HG03135 (cell line): ENCODE results near the gene NCAPG2.

Source experiments
- ATAC-seq: cut with Tn5 transposase; IDR thresholded peaks from one replicate; pipeline ENCODE4 v1.9.1; 2021; ENCODE audit warnings: mild to moderate bottlenecking, moderate library complexity; ENCODE audit not compliant: unreplicated experiment

Gene NCAPG2

GRCh38 chr7:158704524-158705233, at the start of gene NCAPG2:
Gene NCAPG2, minus strand, starts transcription at chr7:158704804. Its CDS starts 2,905 bp downstream, at chr7:158701899.
- ATAC-seq: peak; percentile 96

DNA sequence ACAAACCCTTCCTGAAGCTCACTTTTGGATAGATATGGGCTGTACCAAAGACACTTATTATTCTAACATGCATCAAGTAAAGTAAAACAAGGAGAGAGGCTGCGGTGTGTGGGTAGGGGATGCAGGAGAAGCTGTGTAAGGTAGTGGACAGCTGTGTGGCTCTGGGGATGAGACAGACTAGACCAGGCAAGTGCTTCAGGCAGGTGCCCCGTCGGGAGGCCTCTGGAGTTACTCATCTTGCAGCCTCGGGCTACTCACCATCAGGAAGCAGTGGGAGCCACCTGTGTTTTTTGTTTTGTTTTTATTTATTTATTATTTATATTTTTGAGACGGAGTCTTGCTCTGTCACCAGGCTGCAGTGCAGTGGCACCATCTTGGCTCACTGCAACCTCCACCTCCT, 49.3 kb upstream of the NCAPG2 start:
- ATAC-seq: no peak

- no peak for ATAC-seq
These were observed 47.1 kb upstream of the NCAPG2 start for GRCh38 chr7:158751751-158752150.

GRCh38 chr7:158751199-158751598, 46.6 kb upstream of the NCAPG2 start:
- ATAC-seq: no peak

- no peak for ATAC-seq
These were observed 46.1 kb upstream of the NCAPG2 start for GRCh38 chr7:158750702-158751101.

DNA sequence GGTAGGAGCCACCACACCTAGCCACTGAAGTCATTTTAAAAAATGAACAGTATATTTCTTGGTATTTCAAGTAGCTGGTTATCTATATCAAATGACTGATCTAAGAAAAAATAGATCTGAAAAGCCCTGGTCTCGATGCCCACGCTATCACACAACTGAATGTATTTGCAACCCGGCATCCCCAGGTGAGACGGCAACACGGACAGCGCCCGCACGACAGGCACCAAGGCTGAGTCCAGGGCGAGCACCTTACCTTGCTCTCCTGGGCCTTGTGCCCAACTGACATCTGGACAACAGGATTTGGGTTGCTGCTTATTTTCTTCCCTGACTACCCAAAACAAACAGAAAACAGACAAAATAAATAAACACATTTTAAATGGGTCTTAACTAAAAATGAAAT, 44.8 kb upstream of the NCAPG2 start:
- ATAC-seq: no peak

GRCh38 chr7:158748335-158748734, 43.7 kb upstream of the NCAPG2 start:
- ATAC-seq: no peak

DNA sequence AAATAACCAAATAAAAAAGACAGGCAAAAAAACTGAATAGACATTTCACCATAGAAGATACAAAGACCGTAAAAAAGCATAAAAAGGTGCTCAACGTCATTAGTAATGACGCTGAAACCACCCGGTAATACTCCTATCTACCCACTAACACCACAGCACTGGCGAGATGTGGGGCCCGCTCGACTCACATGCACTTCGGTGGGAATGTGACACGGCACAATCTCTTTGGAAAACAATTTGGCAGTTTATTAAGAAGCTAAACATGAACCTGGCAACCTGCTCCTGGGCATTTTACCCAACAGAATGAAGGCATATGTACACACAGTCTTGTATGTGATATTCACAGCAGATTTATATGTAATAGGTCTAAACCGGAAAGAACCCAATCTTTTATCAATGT, 42.8 kb upstream of the NCAPG2 start:
- no peak for ATAC-seq

DNA sequence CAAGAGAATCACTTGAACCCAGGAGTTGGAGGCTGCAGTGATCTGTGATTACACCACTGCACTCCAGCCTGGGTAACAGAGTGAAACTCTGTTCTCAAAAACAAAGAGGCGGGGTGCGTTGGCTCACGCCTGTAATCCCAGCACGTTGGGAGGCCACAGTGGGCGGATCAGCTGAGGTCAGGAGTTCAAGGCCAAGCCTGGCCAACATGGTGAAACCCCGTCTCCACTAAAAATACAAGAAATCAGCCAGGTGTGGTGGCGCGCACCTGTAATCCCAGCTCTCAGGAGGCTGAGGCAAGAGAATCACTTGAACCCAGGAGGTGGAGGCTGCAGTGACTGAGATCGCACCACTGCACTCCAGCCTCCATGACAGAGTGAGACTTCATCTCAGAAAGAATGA, 42.4 kb upstream of the NCAPG2 start:
- ATAC-seq: no peak

- ATAC-seq: no peak
These were observed 40.6 kb upstream of the NCAPG2 start for GRCh38 chr7:158745057-158745715.

- ATAC-seq: no peak
These were observed 39.5 kb upstream of the NCAPG2 start for GRCh38 chr7:158744070-158744469.

DNA sequence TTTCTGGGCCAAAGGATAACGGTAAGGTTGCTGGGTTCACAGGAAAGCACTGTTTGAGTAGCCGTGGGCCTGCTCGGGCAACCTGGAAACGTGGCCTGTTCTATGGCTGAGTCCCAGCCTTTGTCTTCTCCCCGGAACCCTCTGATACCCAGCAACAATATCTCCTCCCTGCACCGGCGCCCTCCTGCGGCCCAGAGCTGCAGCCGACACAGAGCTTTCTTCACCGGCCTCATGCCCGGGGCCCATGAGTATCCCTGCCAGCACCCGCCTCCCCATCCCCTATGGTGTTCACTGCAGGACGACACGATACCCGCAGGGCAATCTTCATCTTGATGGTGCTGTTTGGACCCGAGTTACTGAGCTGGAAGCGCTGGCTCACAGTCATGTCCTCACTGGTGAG, 38.6 kb upstream of the NCAPG2 start:
- ATAC-seq: no peak

DNA sequence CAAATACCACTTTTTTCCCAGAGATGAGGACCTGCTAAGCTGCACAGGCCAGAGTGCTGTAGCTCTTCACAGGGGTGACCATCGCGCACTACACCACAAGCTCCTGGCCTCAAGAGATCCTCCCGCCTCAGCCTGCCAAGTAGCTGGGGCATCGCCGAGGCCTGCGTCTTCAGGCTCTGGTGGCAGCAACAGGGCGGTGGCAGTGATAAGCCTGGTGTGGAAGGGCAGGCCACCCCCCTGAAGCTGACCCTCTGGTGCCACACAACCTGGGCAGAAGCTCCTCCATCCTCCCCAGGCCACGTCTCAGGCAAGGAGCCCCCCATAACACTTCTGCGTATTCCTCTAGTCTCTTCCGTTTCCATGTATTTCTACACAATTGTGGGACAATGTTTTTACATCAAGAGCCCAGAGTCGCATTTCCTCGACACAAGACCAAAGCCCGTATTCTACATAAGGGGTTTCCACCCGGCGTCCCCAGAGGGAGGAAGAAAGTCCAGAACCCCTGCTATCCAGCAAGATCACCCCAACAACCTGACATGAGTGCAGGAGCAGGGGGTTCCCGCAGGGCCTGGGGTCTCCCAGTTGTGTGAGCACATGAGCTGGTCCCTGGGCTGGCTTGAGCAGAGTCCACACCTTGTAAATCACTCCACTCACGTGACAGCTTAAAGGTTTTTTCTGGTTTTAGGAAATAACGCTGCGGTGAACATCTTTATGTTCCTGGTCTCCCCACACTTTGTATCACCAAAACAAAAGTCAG, 37.6 kb upstream of the NCAPG2 start:
- no peak for ATAC-seq

- no peak for ATAC-seq
These were observed 36.7 kb upstream of the NCAPG2 start for GRCh38 chr7:158741294-158741666.

- no peak for ATAC-seq
These were observed 36.2 kb upstream of the NCAPG2 start for GRCh38 chr7:158740657-158741293.

- no peak for ATAC-seq
These were observed 35.5 kb upstream of the NCAPG2 start for GRCh38 chr7:158740013-158740656.

GRCh38 chr7:158738841-158739240, 34.2 kb upstream of the NCAPG2 start:
- no peak for ATAC-seq

DNA sequence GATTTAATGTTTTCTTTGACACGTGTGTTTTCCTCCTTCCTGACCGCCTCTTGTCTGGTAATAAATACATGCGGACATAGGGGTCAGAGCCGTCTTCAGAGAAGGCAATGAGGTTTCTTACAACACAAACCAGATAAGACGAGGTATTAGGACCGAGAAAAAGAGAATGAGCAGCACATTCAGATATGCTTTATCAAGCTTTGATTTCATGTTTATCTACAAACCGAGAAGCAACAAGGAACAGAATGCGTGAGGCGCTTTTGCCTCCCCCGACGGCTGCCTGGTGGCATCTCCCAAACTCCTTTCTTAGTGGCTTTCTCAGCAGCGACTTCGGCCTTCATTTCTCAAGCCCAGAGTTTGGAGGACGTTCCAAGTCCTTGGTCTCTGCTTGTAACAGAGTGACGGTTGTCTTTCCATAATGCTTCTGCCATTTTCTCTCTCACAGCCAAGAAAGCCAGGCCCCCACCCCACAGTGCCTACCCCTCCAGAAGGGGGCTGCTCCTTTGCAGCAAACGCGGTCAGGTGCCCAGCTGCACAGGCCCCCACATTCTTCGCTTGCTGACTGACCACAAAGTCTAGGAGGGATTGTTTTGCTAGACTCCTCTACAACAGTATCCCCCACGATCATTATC, 32.6 kb upstream of the NCAPG2 start:
- ATAC-seq: no peak

DNA sequence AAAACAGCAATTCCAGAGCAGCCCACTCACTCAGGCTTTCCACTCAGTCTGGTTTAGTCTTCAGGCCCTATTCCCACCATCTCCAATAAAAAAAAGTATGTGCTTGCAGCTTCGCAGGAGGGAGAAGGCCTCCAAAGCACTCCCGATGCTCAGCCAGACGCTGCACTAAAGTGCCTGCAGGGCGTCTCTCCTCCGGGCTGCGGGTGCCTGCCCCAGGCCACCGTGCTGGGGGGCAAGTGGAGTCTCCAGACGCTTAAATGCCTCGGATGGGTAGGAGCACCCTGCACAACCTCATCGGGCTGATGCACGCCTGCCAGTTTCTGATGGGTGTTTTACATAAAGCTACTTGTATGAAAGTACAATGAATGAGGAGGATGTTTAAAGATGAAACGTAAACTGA, 31.3 kb upstream of the NCAPG2 start:
- ATAC-seq: no peak

DNA sequence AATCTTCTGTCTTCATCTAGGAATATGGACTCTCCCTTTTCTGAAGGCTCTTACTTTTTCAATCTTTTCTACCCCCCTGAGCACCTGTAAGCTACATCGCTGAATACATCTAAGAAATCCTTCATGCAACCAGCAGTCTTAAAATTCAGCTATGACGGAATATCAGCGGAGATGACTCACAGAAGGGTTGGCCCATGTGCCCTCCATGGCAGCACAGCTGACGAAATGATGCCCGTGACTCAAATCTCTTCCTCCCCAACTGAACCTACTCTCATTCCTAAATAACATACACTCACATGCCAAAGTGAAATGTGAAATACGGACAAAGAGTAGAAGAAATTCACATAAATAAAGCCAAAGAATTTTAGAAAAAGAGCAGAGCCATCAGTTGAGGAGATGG, 30.3 kb upstream of the NCAPG2 start:
- ATAC-seq: no peak
